GM12878 (cell line): Measurements from ENCODE around the gene BEX1.
"Not testable (repeated sequence)": the region's sequence is repeated elsewhere in the genome, so short reads cannot be mapped to it uniquely, and the experiment has no call there.

Source experiments
- ATF3 ChIP-seq: IDR thresholded peaks from 2 replicates; pipeline ENCODE4 v1.6.1; 2011; ENCODE audit warnings: low read depth, mild to moderate bottlenecking, low read length, moderate library complexity, borderline replicate concordance; ENCODE audit errors: extremely low read depth
- HSF1 ChIP-seq: fragments of 150-350 bp; IDR thresholded peaks from 2 replicates; pipeline ENCODE4 v1.6.1; 2014; ENCODE audit warnings: mild to moderate bottlenecking, low read depth, low read length
- LARP7 ChIP-seq: fragments of 450-650 bp; IDR thresholded peaks from 2 replicates; pipeline ENCODE4 v1.6.1; 2017; ENCODE audit warnings: mild to moderate bottlenecking
- POLR2AphosphoS5 ChIP-seq: IDR thresholded peaks from 2 replicates; pipeline ENCODE4 v1.6.1; 2011; ENCODE audit warnings: mild to moderate bottlenecking, low read length, inconsistent platforms
- TCF3 ChIP-seq: IDR thresholded peaks from 2 replicates; pipeline ENCODE4 v1.6.1; 2012; ENCODE audit warnings: low read depth, mild to moderate bottlenecking, low read length, borderline replicate concordance; ENCODE audit not compliant: insufficient read depth

- not testable (repeated sequence) for TF ChIP-seq HSF1, TCF3, POLR2AphosphoS5, ATF3, LARP7
Observed at GRCh38 chrX:103109497-103109896, 45.5 kb upstream of the BEX1 start.
